Forelimb muscle (tissue), 1 donor: Measurements from ENCODE around the gene CPZ. TPM values are rescaled to one million over a fixed set of nuclear protein-coding genes. Genes with fewer than 3 reads are reported as not detected.
"Not testable (repeated sequence)": the region's sequence is repeated elsewhere in the genome, so short reads cannot be mapped to it uniquely, and the experiment has no call there.

ENCODE experiments used
- DNase-seq: peaks from one replicate; pipeline ENCODE4 v3.0.0-alpha.2; 2013; ENCODE audit warnings: low read depth
- polyA plus RNA-seq: library from polyadenylated mRNA; unstranded; fragments of 120-200 nt; gene quantifications from one replicate; pipeline ENCODE4 v1.2.1, GENCODE V29; 2013; ENCODE audit not compliant: insufficient read length

Gene CPZ
- polyA plus RNA-seq, 1 donor = 8.6 TPM

- no peak for DNase-seq
Observed at GRCh38 chr4:8556341-8557150, 36.0 kb upstream of the CPZ start.

DNA sequence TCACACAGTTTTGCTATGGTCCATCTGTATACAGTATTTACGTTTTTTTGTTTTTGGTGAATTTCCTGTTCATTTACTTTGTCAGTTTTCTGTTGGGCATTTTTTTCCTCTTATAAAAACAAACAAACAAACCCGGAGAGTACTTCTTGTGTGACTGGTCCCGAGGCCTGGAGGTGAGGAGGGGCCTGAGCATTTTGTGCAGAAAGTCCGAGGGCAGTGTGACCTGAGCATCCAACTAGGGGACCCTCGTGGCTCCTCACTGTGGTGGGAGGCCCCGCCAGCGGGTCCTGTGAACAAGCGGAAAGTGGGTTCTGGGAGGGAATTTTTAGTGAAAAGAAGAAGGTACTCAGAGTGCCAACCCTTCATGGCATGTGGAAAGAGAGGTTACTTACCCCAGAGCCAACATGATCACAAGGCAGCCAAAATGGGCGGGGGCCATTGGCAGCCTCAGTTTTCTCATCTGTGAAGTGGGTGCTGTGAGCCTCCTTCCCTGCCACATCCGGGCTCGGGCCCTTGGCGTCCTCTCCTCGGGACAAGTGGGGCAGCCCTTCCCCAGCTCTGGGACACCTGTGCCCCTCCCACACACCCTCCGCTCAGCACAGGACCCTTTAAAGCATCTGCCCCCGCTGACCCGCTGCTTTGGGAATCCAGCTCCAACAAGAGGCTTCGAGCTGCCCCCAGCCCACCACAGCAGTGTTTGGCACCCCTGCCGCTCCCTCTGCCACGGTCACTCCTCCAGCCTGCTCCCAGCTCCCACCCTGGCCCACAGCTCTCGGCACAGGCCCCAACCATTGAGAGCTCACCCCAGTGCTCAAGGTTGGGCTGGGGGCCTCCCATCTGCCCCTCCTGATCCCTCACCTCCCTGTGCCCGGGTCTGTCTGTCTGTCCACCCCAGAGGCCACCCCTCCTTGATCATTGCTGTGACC is 35.2 kb upstream of the CPZ start:
- DNase-seq = no peak

DNA sequence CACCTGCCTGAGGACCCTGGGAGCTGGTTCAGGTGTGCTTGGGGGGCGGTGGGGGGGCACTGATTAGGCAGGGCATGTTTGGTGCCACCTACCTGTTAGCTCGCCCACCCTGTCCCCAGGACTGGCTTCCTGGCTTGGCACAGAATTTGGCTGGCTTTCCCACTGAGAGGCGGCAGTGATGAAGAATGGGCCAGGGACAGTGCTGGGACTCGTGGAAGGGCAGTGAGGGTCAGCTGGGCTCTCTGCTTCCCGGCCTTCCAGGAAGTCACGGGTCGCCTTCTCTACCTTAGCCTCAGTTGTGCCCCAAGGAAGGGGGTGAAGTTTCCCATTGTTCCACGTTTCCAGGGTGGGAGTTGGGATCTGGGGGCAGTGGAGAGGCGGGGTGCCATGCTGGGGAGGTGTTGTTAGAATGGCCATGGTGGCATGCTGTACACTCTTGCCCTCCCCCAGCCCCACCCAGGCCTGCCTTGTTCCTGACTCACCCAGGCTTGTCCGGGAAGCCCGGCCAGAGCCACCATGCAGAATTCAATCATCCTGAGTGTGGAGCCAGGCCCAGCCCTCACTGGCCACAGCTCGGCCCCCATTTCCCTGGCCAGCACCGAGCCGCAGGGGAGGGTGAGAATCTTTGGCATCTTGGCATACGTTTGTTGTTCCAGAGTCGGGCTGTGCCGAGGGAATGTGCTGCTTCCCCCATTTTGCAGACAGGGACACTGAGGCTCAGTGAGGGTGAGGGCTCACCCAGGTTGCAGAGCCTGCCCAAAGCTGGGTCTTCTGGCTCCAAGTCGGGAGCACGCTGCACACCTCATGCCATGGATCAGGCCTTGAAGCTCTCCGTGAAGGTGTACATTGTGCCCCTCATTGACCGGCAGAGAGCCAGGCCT is 34.2 kb upstream of the CPZ start:
- DNase-seq = no peak

DNA sequence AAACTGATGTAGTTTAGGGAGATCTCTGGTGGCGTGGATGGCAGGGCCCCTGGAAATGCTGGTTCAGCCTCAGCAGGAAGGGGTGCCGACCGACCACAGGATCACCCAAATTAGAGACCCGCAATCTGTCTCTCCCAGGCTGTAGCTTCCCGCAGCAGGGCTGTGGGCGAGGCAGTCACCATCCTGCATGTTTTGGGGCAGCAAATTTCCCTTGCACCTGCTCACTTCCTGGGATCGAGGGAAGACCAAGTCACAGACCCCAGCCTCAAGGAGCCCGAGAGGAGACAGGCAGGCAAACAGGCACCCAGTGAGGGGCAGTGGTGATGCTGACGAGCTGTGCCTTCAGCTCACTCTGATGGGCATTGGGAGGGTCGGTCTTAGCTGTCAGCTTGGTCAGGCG is 33.6 kb upstream of the CPZ start:
- no peak for DNase-seq

DNA sequence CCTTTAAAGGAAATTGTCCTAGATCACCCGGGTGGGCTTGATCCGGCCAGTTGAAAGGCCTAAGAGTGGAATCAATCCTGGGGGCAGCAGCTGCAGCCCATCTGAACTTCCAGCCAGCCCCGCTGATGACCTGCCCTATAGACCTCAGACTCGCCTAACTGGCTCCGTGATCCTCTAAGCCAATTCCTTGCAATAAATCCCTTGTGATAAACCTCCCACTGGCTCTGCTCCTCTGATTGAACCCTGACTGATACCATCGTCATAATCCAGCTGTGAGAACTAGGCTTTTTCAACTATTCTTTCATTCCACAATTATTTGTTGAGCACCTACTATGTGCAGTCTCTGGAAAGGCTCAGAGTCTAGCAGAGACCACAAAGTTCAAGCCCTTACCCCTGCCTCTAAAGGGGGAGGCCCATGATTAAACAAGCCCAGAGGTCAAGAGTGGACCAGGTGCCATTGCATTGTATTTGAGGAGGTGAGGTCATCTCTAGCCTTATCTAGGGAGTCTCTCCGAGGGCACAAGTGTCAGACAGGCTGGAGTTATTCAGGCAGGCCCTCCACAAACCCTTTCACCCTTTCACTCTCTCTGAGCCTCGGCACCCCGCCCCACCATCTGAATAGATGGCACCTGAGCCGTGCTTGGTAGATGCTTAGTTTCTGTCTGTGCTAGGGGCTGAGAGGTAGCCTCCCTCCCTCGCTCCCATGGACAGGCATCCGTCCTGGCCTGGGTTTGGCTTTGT is 32.9 kb upstream of the CPZ start:
- DNase-seq = no peak

- DNase-seq = no peak
Observed at GRCh38 chr4:8560265-8561047, 32.1 kb upstream of the CPZ start.

DNA sequence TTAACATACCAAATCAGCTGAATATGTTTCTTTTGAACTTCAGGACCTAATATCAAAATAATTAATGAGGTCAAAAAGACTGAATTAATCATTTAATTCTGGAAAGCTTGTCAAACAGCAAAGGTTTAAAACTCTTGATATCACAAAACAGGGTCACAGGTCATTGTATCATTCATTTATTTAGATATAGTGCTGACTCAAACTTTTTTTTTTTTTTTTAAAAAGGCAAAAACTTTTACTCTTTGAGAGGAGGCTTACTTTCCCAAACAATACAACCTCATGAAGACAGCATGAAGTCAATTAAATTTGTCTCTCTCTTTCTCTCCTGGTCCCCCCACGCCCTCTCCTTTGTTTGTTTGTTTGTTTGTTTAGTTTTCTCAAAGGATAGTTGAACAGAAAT is 28.0 kb upstream of the CPZ start:
- DNase-seq = no peak

- no peak for DNase-seq
Observed at GRCh38 chr4:8568068-8568668, 24.4 kb upstream of the CPZ start.

GRCh38 chr4:8570201-8570600 is 22.4 kb upstream of the CPZ start:
- no peak for DNase-seq

GRCh38 chr4:8571702-8572685 is 20.6 kb upstream of the CPZ start:
- DNase-seq = no peak

DNA sequence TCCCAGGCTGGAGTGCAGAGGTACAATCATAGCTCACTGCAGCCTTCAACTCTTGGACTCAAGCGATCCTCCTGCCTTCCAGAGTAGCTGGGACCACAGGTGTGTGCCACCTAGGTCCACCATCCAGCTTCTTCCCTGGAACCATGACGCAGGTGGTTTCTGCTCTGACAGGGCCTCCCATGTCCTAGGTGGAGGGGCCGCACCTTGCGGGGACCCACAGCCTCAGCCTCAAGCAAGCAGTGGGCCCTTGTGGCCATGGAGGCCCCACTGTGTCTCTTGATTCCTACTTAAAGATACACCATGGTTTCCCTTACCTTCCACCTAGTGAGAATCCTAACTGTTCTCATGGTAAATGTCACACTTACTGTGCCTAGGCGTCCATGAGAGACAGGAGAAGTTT is 19.3 kb upstream of the CPZ start:
- DNase-seq = no peak

DNA sequence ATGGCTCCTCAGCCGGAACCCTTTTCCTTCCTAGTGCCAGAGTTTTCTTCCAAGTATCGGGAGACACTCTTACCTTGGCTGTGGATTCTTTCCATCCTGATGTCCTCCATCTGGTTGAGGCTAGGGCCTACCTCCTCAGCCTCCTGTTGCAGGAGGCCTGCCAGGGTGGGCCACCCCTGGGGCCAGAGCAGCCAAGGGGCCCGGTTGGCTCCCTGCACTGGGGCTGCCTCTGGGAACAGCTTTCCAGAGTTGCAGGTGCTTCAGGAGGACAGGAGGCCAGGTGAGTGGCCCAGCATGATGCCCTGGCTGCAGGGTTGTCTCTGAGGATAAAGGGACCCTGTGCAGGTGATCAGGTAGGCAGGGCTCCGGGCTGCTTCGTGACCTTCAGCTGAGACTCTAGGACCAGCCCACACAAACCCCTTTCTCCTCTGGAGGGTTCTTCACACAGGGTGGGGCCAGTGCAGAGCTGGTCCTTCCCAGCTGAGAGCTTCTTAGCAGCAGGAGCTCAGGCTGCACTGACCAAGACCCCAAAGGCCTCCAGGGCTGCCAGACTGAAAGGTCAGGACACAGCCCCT is 17.7 kb upstream of the CPZ start:
- DNase-seq = no peak

- no peak for DNase-seq
Observed at GRCh38 chr4:8575457-8575856, 17.1 kb upstream of the CPZ start.

- not testable (repeated sequence) for DNase-seq
Observed at GRCh38 chr4:8576591-8576990, 16.0 kb upstream of the CPZ start.

DNA sequence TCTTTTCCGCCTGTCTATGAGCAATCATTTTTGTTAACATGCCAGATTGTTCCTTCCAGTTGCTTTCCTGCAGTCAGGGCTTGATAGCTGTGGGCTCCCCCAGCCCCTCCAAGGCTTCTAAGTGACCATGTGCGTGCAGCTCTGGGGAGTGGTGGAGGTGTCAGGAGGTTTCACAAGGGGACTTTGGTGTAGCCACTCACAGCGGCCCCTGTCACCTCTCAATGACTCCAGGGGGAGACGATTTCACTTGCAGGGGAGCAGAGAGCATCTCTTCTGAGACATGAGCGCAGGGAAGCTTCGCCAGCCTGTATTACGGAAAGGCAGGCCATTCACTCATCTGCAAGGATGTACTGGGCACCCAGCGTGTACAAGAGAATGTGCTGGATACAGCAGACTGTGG is 15.5 kb upstream of the CPZ start:
- DNase-seq = no peak

- DNase-seq = no peak
Observed at GRCh38 chr4:8577972-8578371, 14.6 kb upstream of the CPZ start.

DNA sequence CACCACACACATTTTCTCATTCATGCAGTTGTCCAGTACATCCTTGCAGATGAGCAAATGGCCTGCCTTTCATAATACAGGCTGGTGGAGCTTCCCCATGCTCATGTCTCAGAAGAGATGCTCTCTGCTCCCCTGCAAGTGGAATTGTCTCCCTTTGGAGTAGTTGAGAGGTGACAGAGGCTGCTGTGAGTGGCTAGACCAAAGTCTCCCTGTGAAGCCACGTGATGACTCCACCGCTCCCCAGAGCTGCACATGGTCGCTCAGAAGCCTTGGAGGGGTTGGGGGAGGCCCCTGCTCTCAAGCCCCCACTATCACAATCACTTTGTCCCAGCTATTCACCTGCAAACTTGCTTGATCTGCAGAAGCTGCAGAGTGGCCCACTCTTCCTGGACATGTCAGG is 13.8 kb upstream of the CPZ start:
- DNase-seq = no peak
